HG02642 (cell line): ENCODE measurements around the gene FAM83C.

Experiments
- ATAC-seq: cut with Tn5 transposase; IDR thresholded peaks from one replicate; pipeline ENCODE4 v1.9.1; 2021; ENCODE audit warnings: mild to moderate bottlenecking; ENCODE audit not compliant: unreplicated experiment, poor library complexity

The FAM83C gene

DNA sequence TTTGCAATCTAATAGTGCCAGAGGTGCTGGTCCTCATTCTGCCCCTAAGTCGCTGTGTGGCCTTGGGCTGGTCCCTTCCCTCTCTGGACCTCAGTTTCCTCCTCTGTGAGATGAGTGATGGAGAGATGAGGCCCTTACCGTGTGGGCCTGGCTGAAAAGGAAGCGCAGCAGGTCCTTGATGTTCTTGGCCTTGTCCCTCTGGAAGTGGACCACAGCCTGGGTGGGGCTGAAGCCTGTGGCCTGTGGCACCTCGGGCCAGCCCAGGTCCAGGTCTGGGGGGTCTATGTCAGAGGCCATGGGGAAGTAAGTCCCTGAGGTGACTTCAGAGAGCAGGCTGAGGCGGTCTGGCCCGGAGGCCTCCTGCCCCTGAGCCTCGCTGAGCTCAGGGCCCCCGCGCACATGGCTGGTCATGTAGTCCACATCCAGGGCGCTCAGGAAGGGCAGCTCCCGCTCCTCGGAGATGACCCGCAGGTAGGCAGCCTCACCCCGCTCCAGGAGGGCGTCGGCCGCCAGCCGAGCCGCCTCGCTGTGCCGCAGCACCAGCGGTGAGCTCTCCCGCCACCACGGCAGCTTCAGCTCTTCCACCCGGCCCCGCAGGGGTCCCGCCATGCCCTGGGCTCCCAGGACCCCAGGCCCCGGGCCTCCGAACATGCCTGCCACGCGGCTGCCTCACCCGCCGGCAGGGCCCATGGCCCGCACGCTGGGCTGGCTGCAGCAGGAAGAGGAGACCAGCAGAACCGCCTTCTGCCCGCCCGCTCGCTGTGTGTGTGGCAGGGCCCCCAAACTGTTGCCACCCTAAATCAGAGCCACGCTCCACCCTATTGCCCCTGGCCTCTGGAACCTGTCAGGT lies at the start of gene FAM83C:
TSS of gene FAM83C (minus strand) at position 772 of the 850 bp plus-strand sequence. CDS start at position 651, 121 bp downstream.
- no peak for ATAC-seq

DNA sequence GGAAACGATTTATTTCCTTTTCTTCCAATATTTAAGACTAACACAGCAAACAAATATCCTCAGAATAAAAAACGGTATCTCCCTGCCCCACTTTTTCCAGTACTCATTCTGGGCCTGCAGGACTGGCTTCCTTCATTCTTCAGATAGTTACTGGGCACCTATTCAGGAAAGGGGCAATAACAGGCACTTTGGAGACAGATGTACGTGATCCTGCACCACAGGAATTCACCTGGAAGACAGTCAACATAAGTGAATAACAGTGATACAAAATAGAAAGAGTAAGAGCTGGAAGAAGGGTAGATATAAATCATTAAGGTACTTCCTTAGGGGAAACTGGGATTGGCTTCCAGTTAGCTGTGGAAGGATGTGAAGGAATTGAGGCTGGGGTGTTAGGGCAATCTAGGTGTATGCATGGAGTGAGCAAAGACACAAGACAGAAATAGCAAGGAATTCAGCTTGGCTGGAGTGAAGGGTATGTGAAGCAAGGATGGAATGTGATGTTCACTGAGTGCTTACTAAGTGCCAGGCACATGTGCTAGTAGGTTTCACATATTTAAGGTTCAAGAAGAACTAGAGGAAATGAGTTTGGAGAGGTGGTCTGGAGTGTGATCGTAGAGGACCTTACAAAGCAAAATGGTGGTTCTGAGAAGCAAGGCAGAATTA lies 49.3 kb upstream of the FAM83C start:
- no peak for ATAC-seq

DNA sequence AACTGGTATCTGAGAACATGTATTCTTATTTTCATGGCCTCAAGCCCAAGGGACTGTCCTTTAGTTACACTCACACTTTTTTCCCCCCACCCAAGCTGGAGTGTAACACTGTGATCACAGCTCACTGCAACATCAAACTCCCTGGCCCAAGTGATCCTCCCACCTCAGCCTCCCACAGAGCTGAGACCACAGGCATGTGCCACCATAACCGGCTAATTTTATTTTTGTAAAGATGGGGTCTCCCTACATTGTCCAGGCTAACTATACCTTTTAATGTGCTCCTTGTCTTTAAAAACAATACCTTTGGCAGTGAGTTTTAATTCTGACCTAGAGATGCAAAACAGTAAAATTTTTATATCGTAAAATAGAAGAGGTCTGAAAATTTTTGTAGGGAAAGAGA lies 48.2 kb upstream of the FAM83C start:
- no peak for ATAC-seq

DNA sequence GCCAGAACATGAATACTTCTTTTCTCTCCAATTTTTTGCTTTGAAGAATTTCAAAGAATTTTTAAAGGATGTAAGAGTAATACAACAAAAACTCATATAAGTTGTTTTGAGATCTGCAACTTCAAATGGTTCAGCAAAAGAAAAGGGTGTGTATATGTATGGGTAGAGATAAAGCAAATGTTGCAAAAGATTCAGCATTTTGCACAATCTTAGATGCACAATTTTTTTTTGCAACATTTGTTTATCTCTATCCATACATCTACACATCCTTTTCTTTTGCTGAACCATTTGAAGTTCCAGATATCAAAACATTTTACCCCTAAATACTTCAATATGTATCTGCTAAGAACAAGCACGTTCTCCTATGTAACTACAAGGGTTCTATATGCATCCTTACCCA lies 47.4 kb upstream of the FAM83C start:
- ATAC-seq = no peak

DNA sequence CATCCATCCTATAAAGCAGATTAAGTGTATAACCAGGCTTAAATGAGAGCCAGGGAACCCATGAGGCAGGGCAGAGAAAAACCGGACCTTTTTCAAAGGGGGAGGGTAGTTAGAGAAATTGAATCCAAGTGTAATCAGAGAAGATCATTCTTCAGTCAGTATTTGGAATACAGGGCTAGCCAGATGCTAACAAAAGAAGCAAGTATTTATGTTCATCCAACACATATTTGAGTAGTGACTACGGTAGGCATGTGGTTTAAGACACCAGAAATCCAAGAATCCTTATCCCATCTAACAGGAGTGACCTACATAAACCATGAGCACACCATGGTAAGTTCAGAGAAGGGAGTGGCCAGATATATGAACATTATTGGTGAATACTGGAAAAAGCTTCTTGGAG lies 46.8 kb upstream of the FAM83C start:
- no peak for ATAC-seq

DNA sequence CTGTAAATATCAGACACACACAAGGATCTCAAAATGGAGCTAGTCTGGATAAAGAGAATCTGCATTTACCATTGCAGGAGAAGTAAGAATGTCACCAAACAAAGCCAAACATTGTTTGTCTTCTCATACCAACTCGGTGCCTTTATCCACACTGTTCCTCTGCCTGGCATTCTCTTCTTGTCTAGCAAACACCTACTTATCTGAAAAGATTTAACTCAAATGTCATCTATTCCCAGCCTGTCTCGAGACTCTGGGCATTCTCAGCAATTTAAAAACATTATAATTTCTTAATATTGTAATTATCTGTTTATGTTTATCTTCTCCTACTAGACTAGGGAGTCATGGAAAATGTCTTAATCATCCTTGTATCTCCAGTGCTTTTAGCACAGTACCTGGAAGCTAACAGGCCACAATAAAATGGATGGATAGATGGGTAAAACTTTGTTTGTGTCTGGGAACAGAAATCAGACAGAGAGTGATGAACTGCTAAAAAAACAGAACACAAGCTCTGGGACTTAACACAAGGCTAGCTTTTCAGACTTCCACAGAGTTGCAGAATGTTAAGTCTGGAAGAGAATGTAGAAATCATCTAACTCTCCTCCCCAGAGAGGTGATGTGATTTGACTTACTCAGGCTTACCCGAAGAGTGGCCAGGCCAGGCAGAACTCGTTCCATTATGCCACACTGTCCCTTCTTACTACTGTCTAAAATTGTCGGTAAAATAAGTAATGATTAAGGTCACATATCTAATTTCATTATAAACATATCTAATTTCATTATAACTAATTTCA lies 42.3 kb upstream of the FAM83C start:
- ATAC-seq = no peak

DNA sequence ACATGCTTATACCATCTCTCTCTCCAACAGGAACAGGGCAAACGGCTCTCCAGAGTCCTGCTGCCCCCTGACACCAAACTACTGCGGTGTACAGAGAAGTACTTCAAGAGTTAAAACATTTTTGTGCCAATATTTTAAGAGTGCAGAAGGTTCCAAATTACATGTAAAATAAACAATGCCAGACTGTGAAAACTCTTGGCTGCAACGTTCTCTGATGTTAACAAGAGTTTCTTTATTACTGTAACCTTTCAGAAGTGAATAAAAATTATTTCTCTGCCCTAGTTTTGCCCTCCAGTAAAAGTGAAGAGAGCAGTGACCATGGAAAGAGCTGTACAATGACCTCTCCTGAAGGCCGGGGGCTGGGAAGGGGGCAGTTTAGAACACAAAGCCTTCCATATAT lies 41.4 kb upstream of the FAM83C start:
- ATAC-seq = no peak

DNA sequence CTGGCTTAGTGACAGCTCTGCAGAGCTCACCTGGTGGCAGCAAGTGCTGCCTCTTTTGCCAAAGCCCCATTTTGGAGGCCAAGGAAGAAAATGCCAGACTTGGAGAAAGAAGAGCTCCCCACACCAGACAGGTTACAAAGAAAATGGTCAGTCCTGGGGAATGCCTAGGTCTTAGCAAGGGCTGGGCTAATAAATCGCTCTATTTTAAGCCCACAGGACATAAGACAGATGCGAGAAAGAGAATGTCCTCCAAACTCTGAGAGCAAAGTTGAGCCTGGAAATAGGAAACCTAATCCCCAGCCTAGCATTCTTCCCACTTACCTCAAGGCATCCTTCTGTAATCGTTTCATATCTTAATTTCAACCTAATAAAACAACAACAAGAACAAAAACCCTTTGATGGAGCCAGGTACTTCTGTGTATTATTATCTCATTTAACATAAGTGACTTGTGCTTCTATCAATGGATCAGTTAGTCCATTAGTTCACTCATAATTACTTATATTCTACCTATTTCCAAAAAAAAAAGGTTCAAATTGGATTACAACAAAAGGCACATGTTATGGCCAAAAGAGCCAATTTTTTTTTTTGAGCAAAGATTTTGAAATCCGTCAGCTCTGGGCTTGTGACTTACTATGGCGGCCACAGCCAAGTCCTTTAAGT lies 40.4 kb upstream of the FAM83C start:
- no peak for ATAC-seq

DNA sequence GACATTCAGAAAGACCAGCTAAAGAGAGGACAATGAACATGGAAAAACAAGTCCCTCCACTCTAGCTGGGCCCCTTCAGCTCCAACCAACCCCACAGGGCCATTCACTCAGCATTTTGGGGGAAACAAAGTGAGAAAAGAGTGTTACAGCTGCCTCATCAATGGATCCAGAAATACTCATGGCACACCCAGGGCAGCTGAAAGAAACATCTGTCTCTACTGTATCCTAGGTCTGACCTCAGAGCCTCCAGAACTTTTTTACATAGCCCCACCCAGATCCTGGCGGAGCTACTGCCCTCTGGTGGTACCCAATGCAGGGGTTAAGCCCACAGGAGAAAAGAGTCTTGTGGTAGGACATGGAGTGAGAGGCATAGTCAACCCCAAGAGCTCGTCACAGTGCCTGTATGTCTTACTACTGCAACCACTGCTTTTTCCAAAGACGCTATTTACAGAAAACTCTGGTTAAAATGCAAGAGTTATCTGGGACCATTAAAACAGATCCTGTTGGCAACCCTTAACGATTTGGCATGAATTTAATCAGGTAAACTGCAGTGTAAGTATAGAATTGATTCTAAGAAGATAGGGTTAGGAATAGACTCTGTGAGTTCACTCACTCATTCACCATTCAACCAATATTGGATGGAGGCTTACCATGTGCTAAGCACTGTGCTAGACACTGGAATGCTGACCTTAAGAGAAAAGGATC lies 37.4 kb upstream of the FAM83C start:
- no peak for ATAC-seq

DNA sequence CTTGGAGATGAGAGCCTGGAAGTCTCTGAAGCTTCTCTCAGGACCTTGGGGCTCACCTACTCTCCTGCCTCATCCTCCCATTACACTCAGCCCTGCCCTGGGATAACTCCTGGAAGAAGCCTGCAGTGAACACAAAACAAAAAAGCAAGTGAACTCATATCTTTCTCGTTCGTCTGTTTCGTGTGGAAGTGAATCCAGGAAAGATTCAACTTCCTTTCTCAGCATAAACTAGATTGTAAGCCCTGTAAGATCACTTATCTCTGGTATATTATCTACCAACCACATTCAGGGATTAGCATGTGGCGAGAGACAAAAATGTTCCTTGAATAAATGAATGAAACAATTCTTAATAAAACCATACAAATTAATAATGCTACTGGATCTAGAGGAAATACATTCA lies 36.5 kb upstream of the FAM83C start:
- ATAC-seq = no peak

DNA sequence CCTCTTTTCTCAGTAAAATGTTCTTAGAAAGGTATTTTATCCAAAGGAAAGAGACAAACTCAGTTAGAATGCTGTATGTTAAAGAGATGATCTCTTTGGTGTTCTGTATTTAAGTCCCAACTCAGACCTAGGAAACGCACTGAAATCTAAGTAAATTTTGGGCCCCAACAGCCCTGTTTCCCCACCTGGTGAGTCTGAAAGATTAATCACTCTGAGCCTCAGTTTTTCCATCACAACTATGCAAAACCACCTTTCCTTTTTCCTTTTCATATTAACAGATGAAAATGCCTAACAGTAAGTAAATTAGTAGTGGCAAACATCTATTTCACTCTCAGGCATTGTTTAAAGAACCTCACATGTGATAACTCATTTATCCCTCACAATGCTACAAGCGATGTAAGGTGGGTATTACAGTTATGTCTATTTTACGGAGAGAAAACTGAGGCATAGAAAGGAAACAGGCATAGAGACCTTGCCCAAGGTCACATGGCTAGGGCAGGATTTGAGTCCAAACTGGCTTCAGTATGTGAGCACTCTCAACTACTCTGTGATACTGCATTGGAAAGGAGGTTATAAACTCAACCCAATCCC lies 36.0 kb upstream of the FAM83C start:
- ATAC-seq = no peak

DNA sequence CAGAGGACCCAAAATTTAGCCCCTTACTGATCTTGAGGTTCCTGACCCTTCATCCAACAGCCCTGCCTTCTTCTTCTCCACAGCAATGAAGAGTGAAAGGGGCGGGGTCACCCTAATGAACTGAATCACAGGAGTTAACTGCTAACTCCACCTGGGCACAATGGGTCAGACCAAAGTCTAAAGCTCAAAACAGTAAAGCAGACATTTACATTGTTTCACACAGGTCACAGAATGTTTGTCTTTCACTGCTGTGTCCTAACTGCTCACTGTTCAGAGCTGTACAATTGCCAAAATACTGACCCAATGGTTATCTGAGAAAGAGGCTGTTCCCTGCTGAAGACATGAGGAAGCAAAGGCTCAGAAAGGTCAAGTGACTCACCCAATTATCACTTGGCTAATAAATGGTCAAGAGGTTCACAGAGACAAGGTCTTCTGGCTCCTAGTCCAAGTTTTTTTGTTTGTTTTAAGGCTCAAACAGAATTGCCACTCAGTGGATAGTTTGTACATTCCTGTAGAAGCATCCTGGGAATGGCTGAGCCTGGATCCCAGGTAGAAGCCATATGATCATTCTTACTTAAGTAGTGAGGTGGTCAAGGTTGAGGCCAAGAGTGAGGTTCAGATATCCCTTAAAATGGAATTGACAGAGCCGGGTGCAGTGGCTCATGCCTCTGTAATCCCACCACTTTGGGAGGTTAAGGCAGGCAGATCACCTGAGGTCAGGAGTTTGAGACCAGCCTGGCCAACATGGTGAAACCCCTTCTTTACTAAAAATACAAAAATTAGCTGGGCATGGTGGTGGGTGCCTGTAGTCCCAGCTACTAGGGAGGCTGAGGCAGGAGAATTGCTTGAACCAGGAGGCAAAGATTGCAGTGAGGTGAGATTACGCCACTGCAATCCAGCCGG lies 35.1 kb upstream of the FAM83C start:
- no peak for ATAC-seq

DNA sequence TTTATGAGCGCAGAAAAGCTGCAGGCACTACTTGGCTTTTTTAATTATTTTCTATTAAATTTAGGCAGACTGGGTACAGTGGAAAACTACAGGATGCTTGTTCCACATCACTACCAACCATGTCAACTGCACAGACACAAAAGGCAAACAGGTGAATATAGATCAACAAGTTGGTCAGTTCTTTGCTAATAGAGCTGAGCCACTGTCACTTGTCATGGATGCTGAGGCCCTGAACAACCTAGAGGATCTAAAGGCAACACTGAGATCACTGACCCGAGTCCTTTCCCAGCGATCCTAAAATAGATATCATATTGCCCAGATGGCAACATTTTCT lies 34.5 kb upstream of the FAM83C start:
- no peak for ATAC-seq

DNA sequence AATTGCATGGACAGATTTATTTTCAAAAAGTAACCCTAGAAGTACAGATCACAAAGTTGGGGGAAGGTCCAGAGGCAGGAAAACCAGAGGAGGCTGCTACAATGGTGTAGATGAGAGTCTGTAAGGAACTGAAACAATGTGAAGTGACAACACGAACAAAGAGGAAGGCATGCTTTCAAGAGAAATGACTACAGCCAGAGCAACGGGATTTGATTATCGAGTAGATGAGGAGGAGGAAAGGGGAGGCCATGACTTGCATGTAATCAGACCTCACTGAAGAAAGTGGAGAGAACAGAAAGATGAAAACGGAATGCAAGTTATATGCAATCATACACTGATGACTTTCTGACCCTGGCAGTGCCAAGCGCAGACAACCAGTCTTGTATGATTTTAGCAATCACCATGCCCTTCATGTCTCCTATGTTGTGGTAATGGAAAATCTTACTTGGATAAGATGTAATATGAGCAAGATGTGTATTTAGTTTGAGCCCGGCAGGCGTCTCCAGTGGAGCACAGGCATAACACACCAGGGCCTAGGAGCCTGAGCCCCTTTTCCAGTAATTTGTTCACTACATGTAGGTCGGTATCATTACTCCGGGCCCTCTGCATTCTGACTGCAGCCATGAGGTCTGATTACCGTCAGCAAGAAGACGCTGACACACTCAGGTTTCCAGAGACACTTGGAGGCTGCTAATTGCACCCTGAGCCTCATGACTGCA lies 34.0 kb upstream of the FAM83C start:
- ATAC-seq = no peak

DNA sequence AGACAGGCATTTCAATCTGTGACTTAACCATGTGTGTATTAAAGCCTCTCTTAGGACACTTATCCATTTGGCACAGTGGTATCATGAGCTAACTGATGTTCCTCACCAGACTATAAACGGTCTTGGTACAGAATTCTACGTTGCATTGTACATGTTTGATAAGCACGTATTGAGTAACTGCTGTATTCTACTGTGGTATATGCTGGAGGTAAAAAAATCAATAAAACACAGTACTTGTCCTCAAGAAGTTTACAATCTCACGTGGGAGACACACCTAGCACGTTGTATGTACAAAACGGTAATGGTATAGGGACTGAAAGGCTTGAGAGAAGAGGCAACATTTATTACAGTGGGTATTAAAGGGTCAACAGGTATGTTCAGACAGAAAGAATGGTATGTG lies 33.2 kb upstream of the FAM83C start:
- ATAC-seq = no peak

DNA sequence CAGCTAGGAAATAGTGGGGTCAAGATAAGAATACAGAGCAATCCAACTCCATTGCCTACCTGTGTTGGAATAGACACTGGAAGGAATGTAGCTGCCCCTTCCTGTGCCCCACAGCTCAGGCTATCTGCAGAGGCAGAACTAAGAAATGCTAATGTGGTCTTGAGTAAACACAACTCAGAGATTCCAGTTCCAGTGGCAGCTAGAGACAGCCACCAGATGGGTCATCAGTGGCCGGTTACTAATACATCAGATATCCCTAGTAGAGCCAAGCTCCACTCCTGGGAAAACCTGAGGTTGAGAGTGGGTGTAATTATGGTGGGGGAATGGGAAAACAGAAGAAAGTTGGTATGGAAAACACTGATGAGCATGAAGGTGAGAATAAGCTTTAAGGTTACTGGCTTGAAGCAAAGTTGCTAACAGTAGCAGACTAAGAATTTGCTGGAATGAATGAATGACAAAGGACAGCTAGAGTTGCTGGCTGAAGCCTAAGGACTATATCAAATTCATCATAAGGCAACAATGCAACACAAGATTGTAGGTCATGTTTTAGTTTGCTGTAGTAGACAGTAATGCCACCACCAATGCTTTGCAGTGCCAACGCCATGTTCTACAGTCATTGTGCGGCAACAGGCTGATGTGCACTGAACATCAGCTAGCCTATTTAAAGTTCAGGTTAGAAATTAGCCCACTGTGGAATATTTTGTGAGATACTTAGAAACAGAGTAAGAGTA lies 28.3 kb upstream of the FAM83C start:
- no peak for ATAC-seq

DNA sequence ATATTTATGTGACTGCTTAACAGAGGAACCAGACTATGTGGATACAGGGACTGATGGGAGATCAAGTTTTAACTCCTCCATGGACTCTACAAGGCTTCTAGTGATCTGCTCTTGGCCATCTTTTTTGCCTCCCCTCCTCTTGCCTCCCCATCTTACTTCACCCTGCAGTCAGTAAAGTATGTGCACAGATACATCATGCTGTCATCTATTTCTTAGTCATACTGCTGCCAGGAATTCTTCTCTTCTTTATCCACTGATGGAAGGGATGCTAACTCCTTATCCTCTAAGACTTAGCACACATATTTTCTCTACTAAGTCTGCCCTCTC lies 27.6 kb upstream of the FAM83C start:
- ATAC-seq = no peak
